DMS153 treated with DMSO at 0.1 percent for 48 hours (cell line): ENCODE data around the gene SUSD2.

Experiments
- DNase-seq: peaks from one replicate; lab custom pipeline; 2025; ENCODE audit not compliant: unreplicated experiment; lab: John Stamatoyannopoulos, UW

The SUSD2 gene

GRCh38 chr22:24153353-24153752 is 27.9 kb upstream of the SUSD2 start:
- DNase-seq = no peak

- DNase-seq = no peak
Observed at GRCh38 chr22:24153959-24154358, 27.3 kb upstream of the SUSD2 start.

GRCh38 chr22:24154826-24155225 is 26.5 kb upstream of the SUSD2 start:
- DNase-seq = no peak

GRCh38 chr22:24155627-24156140 is 25.6 kb upstream of the SUSD2 start:
- DNase-seq = peak; percentile 26

- no peak for DNase-seq
Observed at GRCh38 chr22:24156141-24156912, 25.0 kb upstream of the SUSD2 start.

GRCh38 chr22:24156913-24157821 is 24.1 kb upstream of the SUSD2 start:
- peak; percentile 92 for DNase-seq

GRCh38 chr22:24157822-24158135 is 23.5 kb upstream of the SUSD2 start:
- DNase-seq = no peak

GRCh38 chr22:24159650-24160049 is 21.6 kb upstream of the SUSD2 start:
- DNase-seq = no peak

- no peak for DNase-seq
Observed at GRCh38 chr22:24160546-24160945, 20.7 kb upstream of the SUSD2 start.

GRCh38 chr22:24161485-24161884 is 19.8 kb upstream of the SUSD2 start:
- DNase-seq = no peak

- no peak for DNase-seq
Observed at GRCh38 chr22:24161909-24162308, 19.4 kb upstream of the SUSD2 start.

- no peak for DNase-seq
Observed at GRCh38 chr22:24162436-24162835, 18.9 kb upstream of the SUSD2 start.

GRCh38 chr22:24164243-24164642 is 17.0 kb upstream of the SUSD2 start:
- DNase-seq = no peak

- no peak for DNase-seq
Observed at GRCh38 chr22:24164940-24165339, 16.3 kb upstream of the SUSD2 start.

GRCh38 chr22:24165673-24166072 is 15.6 kb upstream of the SUSD2 start:
- DNase-seq = no peak

GRCh38 chr22:24166811-24167210 is 14.5 kb upstream of the SUSD2 start:
- no peak for DNase-seq

GRCh38 chr22:24169439-24170058 is 11.7 kb upstream of the SUSD2 start:
- DNase-seq = no peak

GRCh38 chr22:24170188-24170587 is 11.1 kb upstream of the SUSD2 start:
- DNase-seq = no peak

- DNase-seq = no peak
Observed at GRCh38 chr22:24170632-24171031, 10.7 kb upstream of the SUSD2 start.

GRCh38 chr22:24171822-24172221 is 9.5 kb upstream of the SUSD2 start:
- no peak for DNase-seq

- peak; percentile 45 for DNase-seq
Observed at GRCh38 chr22:24175160-24175808, 6.0 kb upstream of the SUSD2 start.
